GM18508 (cell line): Measurements from ENCODE around the gene MACC1.
A peak's percentile ranks its signal among the peaks of the same experiment; 100 is the strongest.

Source experiments
- ATAC-seq: cut with Tn5 transposase; IDR thresholded peaks from one replicate; pipeline ENCODE4 v1.9.1; 2021; ENCODE audit warnings: moderate number of reproducible peaks; ENCODE audit not compliant: insufficient read depth, unreplicated experiment

Gene MACC1

DNA sequence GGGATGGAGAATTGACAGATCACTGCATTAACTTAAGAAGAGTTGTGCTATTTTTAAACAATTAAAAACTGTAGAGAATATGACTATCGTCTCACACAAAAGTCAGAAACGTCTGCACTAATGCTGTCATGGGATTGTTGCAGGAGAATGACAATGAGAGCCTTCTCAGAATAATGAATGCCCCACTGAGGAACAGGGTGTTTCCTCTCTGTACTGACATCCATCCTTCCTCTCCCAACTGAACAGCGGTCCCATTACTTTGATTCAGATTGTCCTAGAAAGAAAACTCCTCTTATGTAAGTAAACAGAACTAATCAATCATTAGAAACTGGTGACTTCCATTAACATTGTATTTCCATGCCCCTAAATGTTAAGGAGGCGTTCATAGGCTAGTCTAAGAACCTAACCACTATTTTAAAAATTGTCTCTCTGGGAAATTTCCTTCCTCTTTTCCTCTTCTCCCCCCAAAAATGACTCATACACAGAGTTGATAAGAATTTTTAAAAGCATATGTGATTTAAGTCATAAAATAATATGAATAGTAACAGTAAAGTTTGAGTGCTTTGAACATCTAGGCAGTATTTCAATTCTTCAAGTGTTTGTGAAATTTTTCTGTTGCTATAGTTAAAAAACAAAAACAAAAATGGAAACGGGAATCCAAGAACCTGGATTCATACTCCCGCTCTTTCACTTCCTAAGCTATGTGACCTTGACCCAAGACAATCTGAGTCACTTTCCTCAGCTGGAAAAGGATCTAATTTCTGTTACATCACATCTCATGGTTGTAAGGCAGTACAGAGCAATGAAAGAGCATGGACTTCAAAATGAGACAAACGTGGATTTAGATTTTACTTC, 12.7 kb upstream of the MACC1 start:
- ATAC-seq, result no peak

DNA sequence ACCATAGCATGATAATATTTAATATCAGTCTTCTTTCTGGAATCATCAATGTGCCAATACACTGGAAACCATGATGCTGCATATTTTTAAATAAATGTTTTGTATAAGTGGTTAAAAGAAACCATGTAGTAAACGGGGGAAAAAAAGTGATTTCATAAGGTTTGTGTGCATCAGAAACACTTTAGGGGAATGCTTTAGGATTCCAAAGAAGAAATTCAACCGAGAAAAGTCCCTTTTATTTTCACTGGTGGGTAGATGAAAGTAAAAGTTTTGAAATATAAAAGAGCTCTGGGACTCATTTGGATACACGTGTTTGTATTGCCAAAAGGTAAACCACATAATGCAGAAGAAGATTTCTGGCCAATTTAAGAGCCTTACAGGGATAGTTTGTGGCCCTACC, 11.9 kb upstream of the MACC1 start:
- no peak for ATAC-seq

DNA sequence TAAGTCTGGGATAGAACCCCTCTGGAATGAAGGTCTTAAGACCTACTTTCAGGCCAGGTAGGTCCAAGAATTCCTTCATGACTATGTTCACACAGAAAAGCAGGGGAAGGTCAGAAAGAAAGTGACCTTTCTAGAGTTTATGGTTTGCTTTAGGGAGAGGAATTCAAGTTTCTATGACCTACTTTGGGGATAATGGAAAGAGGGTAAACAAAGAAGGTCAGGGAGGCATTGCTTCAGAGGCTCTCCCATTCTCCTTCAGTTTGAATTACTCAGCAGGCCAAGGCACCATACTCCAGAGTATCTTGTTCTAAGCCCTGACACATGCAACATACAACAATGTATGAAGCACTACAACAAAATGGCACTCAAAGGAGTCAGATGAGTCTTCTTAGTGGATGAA, 11.5 kb upstream of the MACC1 start:
- no peak for ATAC-seq

DNA sequence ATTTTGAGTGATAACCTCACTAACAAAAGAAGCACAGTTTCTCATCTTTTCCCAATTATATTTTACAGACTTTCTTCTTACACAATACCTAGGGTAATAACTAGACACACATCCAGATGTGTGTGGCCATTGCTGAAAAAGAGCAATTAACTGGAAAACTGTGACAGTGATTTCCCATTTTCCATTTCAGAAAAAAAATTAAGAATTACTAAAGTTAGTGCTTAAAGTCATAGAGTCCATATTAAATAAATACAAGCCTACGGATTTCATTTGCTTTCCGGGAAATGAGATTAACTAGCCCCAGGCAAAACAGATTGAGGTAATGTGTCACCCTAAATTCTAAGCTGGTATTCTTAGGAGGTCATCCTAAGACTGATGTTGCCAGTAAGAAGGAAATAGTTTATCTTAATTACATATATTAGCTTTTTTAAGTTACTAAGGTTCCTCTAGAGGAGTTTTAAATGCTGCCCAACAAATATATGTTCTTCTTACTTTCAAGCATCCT, 10.2 kb upstream of the MACC1 start:
- no peak for ATAC-seq

DNA sequence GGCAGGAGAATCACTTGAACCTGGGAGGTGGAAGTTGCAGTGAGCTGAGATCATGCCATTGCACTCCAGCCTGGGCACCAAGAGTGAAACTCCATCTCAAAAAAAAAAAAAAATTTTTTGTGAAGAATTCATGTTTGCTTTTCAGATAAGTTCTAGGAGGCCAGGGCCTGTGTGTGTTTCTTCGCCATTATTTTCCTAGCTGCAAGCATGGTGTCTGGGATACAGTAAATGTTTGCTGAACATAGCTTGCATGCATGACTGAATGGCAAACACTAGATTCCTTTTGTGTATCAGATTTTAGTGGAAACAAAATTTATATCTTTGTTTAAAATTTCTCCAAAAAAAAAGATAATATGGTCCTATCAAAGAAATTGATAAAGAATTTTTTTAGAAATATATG, 9.7 kb upstream of the MACC1 start:
- ATAC-seq, result no peak

DNA sequence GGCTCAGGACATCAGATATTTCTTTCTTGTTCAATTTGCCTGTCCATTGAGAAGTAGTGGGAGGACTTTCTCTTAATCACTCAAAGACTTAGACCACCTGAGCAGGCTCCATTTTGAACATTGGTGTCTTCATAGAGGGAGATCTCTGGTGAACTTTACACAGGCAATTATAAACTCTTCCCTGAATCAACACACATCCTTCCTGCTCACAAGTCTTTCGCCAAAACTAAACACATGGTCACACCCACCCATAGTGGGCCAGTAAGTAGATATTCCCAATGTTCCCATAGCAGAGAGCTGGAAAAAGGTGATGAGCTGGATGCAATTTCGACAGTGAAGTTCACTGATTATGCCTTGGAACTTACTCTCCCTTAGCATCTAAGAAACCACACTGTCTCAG, 8.2 kb upstream of the MACC1 start:
- no peak for ATAC-seq

DNA sequence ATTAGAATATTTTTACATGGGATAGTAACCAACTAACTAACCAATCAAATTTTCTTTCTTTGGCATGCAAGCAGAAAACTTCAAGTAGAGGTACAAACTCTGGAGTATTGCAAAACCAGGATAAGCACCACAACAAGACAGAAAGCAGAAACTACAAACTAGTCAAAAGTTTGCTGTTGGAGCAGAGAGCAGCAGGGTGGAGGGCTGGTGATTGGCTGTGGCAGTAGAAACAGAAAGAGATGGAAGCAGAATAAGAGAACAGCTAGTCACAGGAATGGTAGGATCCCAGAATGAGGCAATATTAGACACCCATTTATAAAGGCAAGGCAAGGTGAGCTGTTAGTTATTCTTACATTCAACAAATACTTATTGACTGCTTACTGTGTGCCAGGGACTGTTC, 6.8 kb upstream of the MACC1 start:
- ATAC-seq, result no peak

DNA sequence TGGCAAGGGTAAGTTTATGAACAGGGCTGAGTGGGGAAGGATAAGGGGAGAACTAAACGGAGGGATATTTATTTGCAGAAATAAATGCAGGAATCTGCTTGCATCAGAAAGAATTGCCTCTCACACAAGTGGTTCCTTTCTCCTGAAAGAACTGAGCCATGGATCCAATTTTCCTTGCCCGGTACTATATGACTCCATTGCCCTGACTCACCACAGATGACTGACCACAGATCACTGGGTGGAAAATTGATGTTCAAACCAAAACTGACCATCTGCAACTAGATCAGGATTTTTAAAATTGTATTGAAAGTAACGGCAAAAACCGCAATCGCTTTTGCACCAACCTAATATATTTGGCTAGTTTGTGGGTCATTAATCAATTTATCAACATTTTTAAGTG, 6.2 kb upstream of the MACC1 start:
- no peak for ATAC-seq

DNA sequence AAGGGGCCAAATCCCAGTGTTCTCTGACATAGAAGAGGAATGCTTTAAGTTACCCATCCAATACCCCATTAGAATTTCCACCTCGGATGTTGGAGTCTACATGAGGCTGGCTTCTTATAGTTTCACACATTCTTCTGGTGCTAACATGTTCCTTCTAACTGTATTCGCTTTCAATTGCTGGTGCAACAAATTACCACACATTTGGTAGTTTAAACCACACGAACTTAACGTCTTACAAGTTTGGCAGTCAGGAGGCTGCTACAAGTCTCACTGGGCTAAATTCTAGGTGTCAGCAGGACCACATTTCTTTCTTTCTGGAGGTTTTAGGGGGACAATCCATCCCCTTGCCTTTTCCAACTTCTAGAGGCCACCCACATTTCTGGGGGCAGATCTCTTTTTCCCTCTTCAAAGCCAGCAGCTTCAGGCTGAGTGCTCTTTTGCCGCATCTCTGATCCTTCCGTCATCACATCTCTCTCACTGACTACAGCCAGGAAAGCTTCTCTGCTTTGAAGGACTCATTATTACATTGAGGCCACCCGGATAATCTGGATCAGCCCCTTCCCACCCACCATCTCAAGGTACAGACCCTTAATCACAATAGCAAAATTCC, 5.1 kb upstream of the MACC1 start:
- no peak for ATAC-seq

DNA sequence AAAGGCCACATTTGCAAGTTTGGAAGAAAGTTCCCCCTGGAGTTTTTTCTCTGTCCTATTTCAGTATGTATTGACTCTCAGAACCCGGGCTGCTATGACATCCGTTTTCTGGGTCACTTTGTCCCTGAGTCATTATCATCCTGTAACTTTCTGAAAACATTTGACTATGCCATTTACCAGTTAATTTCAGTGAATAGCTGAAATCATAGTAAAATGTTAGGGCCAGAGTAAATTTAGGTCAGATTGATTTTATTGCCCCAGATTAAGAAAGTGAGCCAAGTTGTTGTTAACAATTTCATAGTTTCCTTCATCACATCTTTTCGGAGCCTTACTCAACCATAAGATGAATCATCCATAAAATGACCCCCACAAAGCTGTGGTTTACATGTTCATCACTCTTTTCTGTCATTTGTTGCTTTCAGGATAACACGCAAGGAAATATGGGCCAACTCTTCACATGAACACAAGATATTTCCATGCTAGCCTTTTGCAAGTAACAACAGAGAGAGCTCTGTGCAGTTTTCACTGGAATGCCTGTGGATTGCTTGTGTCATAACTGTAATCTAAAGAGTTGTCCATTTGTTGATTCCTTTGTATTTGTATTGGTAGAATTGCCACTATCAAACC, 3.9 kb upstream of the MACC1 start:
- no peak for ATAC-seq

DNA sequence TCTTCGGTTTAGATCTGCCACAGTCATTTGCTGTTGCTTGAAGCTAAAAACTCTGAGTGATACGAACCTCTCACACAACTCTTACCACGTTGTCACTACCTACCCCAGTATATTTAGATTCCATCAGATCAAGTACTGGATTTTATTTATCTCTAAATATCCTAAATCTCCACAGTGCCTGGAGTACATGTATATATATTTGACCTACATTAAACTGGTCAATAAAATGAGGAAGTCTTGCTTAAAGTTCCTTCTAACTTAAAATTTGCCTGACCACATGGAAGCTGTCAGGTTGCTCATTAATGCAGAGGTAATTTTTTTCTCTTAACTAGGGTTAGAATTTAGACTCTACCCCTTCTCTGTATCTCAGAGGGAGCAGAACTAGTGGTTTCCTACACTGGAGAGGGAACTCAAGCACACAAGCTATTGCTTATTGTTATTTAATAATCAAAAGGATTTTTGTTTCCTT, 3.1 kb upstream of the MACC1 start:
- ATAC-seq, result peak; percentile 15

DNA sequence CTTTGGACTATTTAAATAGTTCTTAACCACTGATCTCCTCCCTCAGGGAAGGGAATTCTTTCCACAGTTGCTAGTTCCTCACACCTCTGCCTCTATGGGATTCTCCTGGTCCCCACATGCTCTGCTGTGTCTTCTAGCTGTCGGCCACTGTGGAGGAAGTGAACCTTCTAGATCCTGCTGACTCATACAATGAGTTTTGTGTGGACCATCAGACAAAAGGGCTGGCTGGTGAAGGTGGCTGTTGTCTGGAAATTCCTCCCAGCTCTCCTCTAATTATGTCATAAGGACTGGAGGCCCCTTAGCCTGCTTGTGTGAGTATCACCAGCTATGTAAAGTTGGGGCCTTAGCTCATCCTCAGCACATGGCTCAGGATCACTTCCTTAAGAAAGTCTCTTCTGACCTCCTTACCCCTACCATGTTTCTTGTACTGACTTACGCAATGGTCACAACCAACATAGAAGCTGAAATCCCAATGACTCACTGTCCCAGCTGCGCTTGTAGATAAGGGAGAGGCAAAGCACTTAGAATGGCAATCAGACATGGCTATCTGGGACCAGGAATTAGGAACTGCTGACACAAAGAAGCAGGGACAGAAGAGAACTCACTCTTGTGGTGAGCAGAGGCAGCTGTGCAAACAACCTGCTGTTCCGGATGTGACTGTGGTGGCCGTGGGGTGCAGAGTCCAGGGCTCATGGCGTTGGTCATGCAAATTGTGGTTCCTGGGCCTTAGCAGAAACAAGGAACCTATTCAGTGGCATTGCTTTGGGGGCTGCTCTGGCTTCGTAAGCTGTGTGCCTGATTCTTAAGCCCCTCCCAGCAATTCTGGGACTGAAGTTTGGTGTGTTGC, 2.5 kb upstream of the MACC1 start:
- peak; percentile 50 for ATAC-seq

DNA sequence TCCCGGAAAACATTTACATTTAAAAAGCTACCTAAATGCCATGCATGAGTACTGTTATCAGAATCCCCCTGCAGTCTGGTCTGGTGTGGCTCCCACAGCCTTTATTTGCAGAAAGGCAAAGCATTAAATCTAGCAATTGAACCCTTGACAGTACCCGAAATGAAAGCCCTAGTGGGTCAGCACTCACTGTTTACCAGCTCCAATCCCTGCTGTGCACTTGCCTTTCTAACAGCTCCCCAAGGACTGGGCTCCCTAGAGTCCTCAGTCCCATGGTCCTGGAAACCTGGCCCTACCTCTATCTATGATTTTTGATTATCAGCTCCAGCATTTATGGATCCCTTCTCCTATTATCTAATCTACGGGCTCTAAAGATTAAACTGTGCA, 1.9 kb upstream of the MACC1 start:
- ATAC-seq, result no peak

DNA sequence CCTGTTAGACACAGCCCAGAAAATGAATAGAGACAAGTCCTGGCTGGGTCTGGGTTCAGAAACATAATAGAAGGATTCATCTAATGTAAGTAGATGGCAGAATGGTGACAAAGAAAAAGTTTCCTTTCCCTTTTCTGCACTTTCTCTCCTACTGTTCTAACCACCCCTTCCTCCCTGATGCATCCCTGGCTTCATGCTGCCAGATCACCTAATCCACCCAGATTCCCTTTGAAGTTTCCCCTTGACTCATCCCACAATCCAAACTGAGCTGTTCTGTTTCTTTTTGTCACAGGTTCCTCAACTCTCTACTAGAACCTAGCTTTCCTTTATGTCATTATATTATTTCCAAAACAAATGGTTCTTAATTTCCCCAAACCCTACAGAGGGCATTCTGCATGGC, 1.1 kb upstream of the MACC1 start:
- no peak for ATAC-seq

DNA sequence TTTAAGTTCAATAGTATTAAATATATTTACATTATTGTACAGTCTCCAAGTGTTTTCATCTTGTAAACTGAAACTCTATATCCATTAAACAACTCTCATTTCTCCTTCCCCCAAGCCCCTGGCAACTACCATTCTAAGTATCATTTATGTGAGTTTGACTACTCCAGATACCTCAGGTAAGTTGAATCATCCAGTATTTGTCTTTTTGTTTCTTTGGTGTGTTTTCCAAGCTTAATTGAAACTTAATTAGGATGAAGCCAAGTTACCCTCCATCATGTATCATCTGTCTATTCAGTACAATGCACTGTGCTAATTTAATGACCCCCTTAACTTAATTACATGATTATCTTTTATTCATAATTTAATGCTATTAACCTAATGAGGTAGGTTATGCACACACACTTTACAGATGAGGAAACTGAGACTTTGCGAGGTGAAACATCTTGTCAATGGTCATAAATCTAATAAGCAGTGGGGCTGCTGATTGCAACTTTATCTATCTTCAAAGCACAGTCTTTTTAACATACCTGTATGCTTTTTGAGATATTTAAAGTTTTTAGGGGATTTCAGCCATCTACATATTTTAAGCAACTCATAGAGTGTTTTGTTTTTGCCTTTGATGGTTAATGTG, 663 bp downstream of the MACC1 start:
- no peak for ATAC-seq

DNA sequence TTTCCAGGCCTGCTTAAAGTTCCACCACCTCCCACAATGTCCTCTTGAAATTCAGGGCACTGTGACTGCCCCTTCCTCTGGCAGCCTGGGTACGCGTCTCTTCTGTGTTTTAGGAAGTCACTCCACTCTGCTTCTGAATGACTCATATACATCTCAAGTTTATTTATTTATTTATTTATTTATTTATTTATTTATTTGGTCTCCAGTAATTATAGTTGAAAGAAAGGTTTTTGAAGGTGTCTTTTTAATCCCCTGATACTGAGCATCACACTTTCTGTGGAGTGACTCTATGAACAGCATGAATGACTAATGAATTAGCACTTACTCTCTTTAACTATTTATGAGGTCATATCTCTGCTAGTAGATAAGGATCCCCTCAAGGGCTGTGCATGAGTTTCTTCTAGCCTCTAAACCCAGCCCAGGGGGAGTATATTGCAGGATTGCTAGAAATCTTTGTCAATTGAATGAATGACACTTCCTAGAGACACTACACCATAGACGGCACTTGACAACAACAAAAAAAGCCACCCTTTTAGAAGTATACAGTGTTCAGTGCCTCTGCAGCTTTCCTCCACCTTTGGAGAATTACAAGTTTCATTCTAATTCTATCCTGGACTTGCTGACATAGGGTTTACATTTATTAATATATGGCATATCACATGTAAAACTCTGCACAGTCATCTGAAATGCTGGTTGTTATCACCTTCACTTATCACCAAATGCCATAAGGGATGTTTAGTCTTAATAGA, 2.1 kb downstream of the MACC1 start:
- no peak for ATAC-seq

DNA sequence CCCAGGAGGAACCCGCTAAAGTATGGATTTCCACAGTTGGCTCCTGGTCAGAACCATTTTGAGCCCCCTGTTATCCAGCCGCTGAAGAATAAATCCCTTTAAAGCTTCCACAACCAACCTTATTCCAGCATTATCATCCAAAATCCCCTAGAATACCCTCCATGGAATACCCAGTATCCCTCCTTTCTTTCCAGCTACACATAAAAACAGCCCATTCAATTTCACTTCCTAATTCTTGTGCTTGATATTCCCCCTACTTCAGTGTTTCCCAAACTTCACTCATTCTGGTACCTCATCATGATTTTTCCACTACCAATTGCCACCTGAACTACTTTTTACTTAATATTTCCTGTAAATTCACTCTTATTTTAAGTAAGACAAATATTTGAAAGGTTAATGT, 3.1 kb downstream of the MACC1 start:
- ATAC-seq, result no peak

DNA sequence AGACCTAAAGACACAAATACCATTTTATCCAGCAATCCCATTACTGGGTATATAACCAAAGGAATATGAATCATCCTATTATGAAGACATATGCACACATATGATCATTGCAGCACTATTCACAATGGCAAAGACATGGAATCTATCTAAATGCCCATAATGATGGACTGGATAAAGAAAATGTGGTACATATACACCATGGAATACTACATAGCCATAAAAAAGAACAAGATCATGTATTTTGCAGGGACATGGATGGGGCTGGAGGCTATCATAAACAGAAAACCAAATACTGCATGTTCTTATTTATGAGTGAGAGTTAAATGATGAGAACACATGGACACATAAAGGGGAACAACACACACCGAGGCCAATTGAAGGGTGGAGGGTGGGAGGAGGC, 3.8 kb downstream of the MACC1 start:
- ATAC-seq, result no peak

DNA sequence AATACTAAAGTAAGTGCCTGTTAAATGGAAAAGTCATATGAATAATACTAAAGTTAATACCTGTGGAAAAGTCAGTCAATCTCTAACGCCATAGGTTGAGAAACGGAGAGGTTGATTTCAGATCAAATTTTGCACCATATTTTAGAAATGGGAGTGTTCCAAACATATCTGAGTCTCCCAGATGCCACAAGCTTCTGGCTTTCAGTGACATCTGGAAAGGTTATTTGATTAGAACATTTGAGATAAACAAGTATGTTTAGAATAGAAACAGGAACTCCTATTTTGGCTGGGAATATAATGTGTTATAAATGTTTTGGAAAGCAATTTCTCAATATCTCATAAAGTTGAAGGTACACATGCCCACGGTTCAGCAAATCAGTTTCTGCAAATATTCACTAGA, 5.8 kb downstream of the MACC1 start:
- no peak for ATAC-seq
